GM18861 (cell line): ENCODE measurements around the gene MARK3.
A peak's percentile ranks its signal among the peaks of the same experiment; 100 is the strongest.

Experiments used
- ATAC-seq: cut with Tn5 transposase; IDR thresholded peaks from one replicate; pipeline ENCODE4 v1.9.1; 2021; ENCODE audit not compliant: unreplicated experiment

The MARK3 gene

GRCh38 chr14:103432627-103433026, 47.4 kb downstream of the MARK3 start:
- ATAC-seq, result no peak

GRCh38 chr14:103433916-103434563, 48.8 kb downstream of the MARK3 start:
- ATAC-seq, result no peak

- ATAC-seq, result no peak
Observed at GRCh38 chr14:103434868-103435442, 49.7 kb downstream of the MARK3 start.

- no peak for ATAC-seq
Observed at GRCh38 chr14:103436533-103436932, 51.3 kb downstream of the MARK3 start.

GRCh38 chr14:103442288-103442687, 57.1 kb downstream of the MARK3 start:
- ATAC-seq, result no peak

GRCh38 chr14:103443111-103443510, 57.9 kb downstream of the MARK3 start:
- ATAC-seq, result no peak

GRCh38 chr14:103444837-103445524, 59.8 kb downstream of the MARK3 start:
- ATAC-seq, result no peak

GRCh38 chr14:103445806-103446205, 60.6 kb downstream of the MARK3 start:
- ATAC-seq, result no peak

- ATAC-seq, result no peak
Observed at GRCh38 chr14:103448097-103448496, 62.9 kb downstream of the MARK3 start.

- ATAC-seq, result no peak
Observed at GRCh38 chr14:103449634-103450161, 64.5 kb downstream of the MARK3 start.

GRCh38 chr14:103450416-103450815, 65.2 kb downstream of the MARK3 start:
- no peak for ATAC-seq

GRCh38 chr14:103451401-103451800, 66.2 kb downstream of the MARK3 start:
- no peak for ATAC-seq

GRCh38 chr14:103453791-103454190, 68.6 kb downstream of the MARK3 start:
- no peak for ATAC-seq

- no peak for ATAC-seq
Observed at GRCh38 chr14:103456167-103456835, 71.1 kb downstream of the MARK3 start.

GRCh38 chr14:103460415-103460814, 75.2 kb downstream of the MARK3 start:
- no peak for ATAC-seq

- ATAC-seq, result no peak
Observed at GRCh38 chr14:103463149-103463548, 77.9 kb downstream of the MARK3 start.

- no peak for ATAC-seq
Observed at GRCh38 chr14:103463851-103464250, 78.6 kb downstream of the MARK3 start.

GRCh38 chr14:103472939-103473338, 87.7 kb downstream of the MARK3 start:
- ATAC-seq, result no peak

GRCh38 chr14:103474893-103475292, 89.7 kb downstream of the MARK3 start:
- no peak for ATAC-seq

- no peak for ATAC-seq
Observed at GRCh38 chr14:103476065-103476464, 90.8 kb downstream of the MARK3 start.

- ATAC-seq, result no peak
Observed at GRCh38 chr14:103476631-103477030, 91.4 kb downstream of the MARK3 start.

- peak; percentile 78 for ATAC-seq
Observed at GRCh38 chr14:103480595-103480994, 95.4 kb downstream of the MARK3 start.
